Tibial nerve (tissue), 4 donors: ENCODE data around the gene FRMPD2. TPM values are rescaled to one million over a fixed set of nuclear protein-coding genes. Genes with fewer than 3 reads are reported as not detected.

Source experiments
- DNase-seq, 2 donors: peaks; one replicate each; pipeline ENCODE4 v3.0.0-alpha.2; 2019; ENCODE audit warnings: low spot score in 2 of 2
- H3K27ac ChIP-seq, 4 donors: fragments of 200-600 bp; sonication (generic) in 3 of 4; one replicate each; pipeline ENCODE4 v1.5.1; 2017 to 2019; ENCODE audit warnings: mild to moderate bottlenecking in 1 of 4
- H3K27me3 ChIP-seq, 2 donors: fragments of 200-600 bp; sonication (generic) in 1 of 2; one replicate each; pipeline versions ENCODE4 v1.5.1 to v1.6.0; 2017 to 2019
- H3K36me3 ChIP-seq, 3 donors: fragments of 200-600 bp; sonication (generic); one replicate each; pipeline ENCODE4 v1.5.1; 2018 to 2019
- H3K4me1 ChIP-seq, 4 donors: fragments of 200-600 bp; sonication (generic) in 3 of 4; one replicate each; pipeline ENCODE4 v1.5.1; 2017 to 2019
- H3K4me3 ChIP-seq, 4 donors: fragments of 200-600 bp; sonication (generic) in 3 of 4; one replicate each; pipeline ENCODE4 v1.5.1; 2017 to 2019; ENCODE audit warnings: mild to moderate bottlenecking in 1 of 4, moderate library complexity in 1 of 4
- H3K9me3 ChIP-seq, 4 donors: fragments of 200-600 bp; sonication (generic) in 3 of 4; one replicate each; pipeline ENCODE4 v1.5.1; 2017 to 2019
- EP300 ChIP-seq, 2 donors: sonication (generic); formaldehyde crosslinking; IDR thresholded peaks; one replicate each; pipeline ENCODE4 v1.6.1; 2017; ENCODE audit warnings: antibody characterized with exemption in 2 of 2, mild to moderate bottlenecking in 1 of 2
- POLR2A ChIP-seq, 2 donors: fragments of 450-650 bp; IDR thresholded peaks; one replicate each; pipeline ENCODE4 v1.6.1; 2017; ENCODE audit warnings: antibody characterized with exemption in 2 of 2, mild to moderate bottlenecking in 2 of 2, moderate library complexity in 2 of 2
- WGBS, 2 donors: methylation state at CpG; one replicate each; pipeline ENCODE4 v1.1.5; 2018; 5-methylcytosine and 5-hydroxymethylcytosine counted together
- total RNA-seq, 4 donors: library from RNA; depleted of rRNA; stranded (reverse); fragments of >200 nt; gene quantifications; one replicate each; pipeline ENCODE4 v1.1.0, GENCODE V29; 2016
- TF ChIP-seq, protein P1 (sequence below), 5 experiments: fragments of 200-600 bp in 3 of 5; fragments of 450-650 bp in 2 of 5; sonication (generic) in 3 of 5; IDR thresholded peaks; one replicate each; pipeline ENCODE4 v1.5.1; 2016 to 2019; ENCODE audit warnings: antibody characterized with exemption in 5 of 5, mild to moderate bottlenecking in 3 of 5, moderate library complexity in 2 of 5

FRMPD2 gene
- total RNA-seq, 4 donors from 2014 or later, result 0.21 TPM; not detected in 3

- no peaks in the 10 kb centered on the region for H3K4me1 ChIP-seq
- TF ChIP-seq, protein P1, sequence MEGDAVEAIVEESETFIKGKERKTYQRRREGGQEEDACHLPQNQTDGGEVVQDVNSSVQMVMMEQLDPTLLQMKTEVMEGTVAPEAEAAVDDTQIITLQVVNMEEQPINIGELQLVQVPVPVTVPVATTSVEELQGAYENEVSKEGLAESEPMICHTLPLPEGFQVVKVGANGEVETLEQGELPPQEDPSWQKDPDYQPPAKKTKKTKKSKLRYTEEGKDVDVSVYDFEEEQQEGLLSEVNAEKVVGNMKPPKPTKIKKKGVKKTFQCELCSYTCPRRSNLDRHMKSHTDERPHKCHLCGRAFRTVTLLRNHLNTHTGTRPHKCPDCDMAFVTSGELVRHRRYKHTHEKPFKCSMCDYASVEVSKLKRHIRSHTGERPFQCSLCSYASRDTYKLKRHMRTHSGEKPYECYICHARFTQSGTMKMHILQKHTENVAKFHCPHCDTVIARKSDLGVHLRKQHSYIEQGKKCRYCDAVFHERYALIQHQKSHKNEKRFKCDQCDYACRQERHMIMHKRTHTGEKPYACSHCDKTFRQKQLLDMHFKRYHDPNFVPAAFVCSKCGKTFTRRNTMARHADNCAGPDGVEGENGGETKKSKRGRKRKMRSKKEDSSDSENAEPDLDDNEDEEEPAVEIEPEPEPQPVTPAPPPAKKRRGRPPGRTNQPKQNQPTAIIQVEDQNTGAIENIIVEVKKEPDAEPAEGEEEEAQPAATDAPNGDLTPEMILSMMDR (IDR thresholded peaks at IDR 0.05), result no peak
- TF ChIP-seq POLR2A (IDR thresholded peaks at IDR 0.05) (no peak), EP300 (IDR thresholded peaks at IDR 0.05) (no peak)
- DNase-seq, result no peak
- no peaks in the 10 kb centered on the region for H3K9me3 ChIP-seq
- no peak overlapping the region for H3K4me3 ChIP-seq
- no peaks in the 10 kb centered on the region for H3K36me3 ChIP-seq
- no peak overlapping the region for H3K27ac ChIP-seq
- H3K27me3 ChIP-seq, result no peaks in the 10 kb centered on the region
- WGBS, 2 donors, result 61 to 77% methylated on average over 4 of the region's 4 CpGs
Measured at GRCh38 chr10:48296576-48297098, 22.1 kb upstream of the FRMPD2 start.

GRCh38 chr10:48294431-48294830 lies 19.9 kb upstream of the FRMPD2 start:
- Histone ChIP-seq H3K27ac (no peak overlapping the region), H3K9me3 (no peaks in the 10 kb centered on the region), H3K4me1 (peaks cover 0 to 7% (median 0%) of the 10 kb centered on the region in 4 donors), H3K4me3 (no peak overlapping the region), H3K36me3 (no peaks in the 10 kb centered on the region), H3K27me3 (no peaks in the 10 kb centered on the region)
- no peak for DNase-seq
- 76 to 93% methylated on average over 2 of the region's 2 CpGs for WGBS, 2 donors
- TF ChIP-seq EP300 (IDR thresholded peaks at IDR 0.05) (no peak), POLR2A (IDR thresholded peaks at IDR 0.05) (no peak)
- TF ChIP-seq, protein P1 (IDR thresholded peaks at IDR 0.05), result no peak

DNA sequence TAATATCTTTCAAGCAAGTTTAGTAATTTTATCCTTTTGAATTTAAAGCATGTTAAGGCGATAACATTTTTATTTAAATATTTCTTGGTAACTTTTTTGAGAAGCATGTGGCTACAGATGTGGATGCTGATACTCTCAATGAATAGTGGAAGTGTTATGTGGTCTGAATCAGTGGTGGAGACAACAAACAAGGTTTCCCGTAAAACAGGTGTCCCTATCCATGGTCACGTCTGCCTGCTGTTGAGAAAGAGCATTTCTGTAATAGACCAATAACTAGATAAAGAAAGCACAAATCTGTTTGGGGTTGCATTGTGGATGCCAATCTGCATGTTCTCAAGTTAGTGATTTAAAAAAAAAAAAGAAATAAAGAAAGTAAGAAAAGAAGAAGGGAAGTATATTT lies 18.1 kb upstream of the FRMPD2 start:
- H3K9me3 ChIP-seq, result no peaks in the 10 kb centered on the region
- TF ChIP-seq EP300 (IDR thresholded peaks at IDR 0.05), result no peak
- TF ChIP-seq POLR2A (IDR thresholded peaks at IDR 0.05), result no peak
- TF ChIP-seq, protein P1 (IDR thresholded peaks at IDR 0.05), result no peak
- H3K27ac ChIP-seq, result no peak overlapping the region
- WGBS, 2 donors, result 95% methylated on average over 3 of the region's 3 CpGs
- H3K27me3 ChIP-seq, result no peaks in the 10 kb centered on the region
- no peaks in the 10 kb centered on the region for H3K36me3 ChIP-seq
- no peak overlapping the region for H3K4me3 ChIP-seq
- peaks cover 0 to 10% (median 0%) of the 10 kb centered on the region in 4 donors for H3K4me1 ChIP-seq
- DNase-seq, result no peak

- Histone ChIP-seq H3K36me3 (no peaks in the 10 kb centered on the region), H3K27me3 (no peaks in the 10 kb centered on the region)
Measured at GRCh38 chr10:48291190-48291589, 16.7 kb upstream of the FRMPD2 start.

DNA sequence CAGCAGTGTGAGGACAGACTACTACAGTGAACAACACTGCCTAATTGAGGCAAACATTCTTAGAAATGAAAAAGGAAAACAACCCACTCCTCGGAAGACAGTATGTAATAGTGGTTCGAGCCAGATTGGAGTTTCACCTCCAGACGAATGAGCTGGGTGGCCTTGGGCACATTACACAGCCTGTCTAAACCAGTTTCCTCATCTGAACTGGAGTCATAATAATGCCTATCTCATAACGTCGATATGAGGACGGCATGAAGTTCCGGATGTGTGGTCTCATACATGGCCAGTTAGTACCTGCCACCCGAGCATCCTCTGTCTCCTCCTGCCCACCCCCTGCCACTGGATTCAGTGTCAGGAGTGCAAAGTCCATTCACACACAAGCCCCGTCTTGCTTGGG lies 15.8 kb upstream of the FRMPD2 start:
- H3K4me3 ChIP-seq, result no peak overlapping the region
- H3K9me3 ChIP-seq, result no peaks in the 10 kb centered on the region
- WGBS, 2 donors, result 95 to 99% methylated on average over 9 of the region's 9 CpGs
- peaks cover 0 to 10% (median 0%) of the 10 kb centered on the region in 4 donors for H3K4me1 ChIP-seq
- H3K27me3 ChIP-seq, result no peaks in the 10 kb centered on the region
- no peak overlapping the region for H3K27ac ChIP-seq
- no peak for DNase-seq
- TF ChIP-seq, protein P1 (IDR thresholded peaks at IDR 0.05), result no peak
- TF ChIP-seq POLR2A (IDR thresholded peaks at IDR 0.05), result no peak
- TF ChIP-seq EP300 (IDR thresholded peaks at IDR 0.05), result no peak
- no peaks in the 10 kb centered on the region for H3K36me3 ChIP-seq

More at GRCh38 chr10:48291190-48291589, 16.7 kb upstream of the FRMPD2 start:
- no peak for DNase-seq
- H3K9me3 ChIP-seq, result no peaks in the 10 kb centered on the region
- H3K27ac ChIP-seq, result no peak overlapping the region
- peaks cover 0 to 10% (median 0%) of the 10 kb centered on the region in 4 donors for H3K4me1 ChIP-seq
- TF ChIP-seq POLR2A (IDR thresholded peaks at IDR 0.05), result no peak
- TF ChIP-seq EP300 (IDR thresholded peaks at IDR 0.05), result no peak
- TF ChIP-seq, protein P1 (IDR thresholded peaks at IDR 0.05), result no peak
- H3K4me3 ChIP-seq, result no peak overlapping the region
- 62 to 65% methylated on average over 3 of the region's 3 CpGs for WGBS, 2 donors
